Small intestine (tissue), 7 donors: ENCODE measurements around the gene ZNF524. TPM values are rescaled to one million over a fixed set of nuclear protein-coding genes. Genes with fewer than 3 reads are reported as not detected.

Experiments used
- DNase-seq, 2 donors: peaks; one replicate each; pipeline versions ENCODE4 v3.0.0 to v3.0.0-alpha.2; 2013
- FAIRE-seq: peaks from 2 replicates; lab custom pipeline; 2012; peaks lifted over from hg19 to GRCh38; lab: Jason Lieb, UNC
- H3K27ac ChIP-seq, 3 donors: one replicate each; pipeline ENCODE4 v1.5.1; 2013; ENCODE audit warnings: low read length in 2 of 3, mild to moderate bottlenecking in 2 of 3, control low read depth in 1 of 3, inconsistent platforms in 1 of 3, low read depth in 1 of 3, moderate library complexity in 1 of 3
- H3K27me3 ChIP-seq, 3 donors: one replicate each; pipeline ENCODE4 v1.6.1; 2013; ENCODE audit warnings: low read length in 3 of 3, inconsistent platforms in 1 of 3; ENCODE audit not compliant: control insufficient read depth in 3 of 3, insufficient read depth in 3 of 3
- H3K36me3 ChIP-seq, 3 donors: one replicate each; pipeline ENCODE4 v1.6.1; 2013; ENCODE audit warnings: low read length in 3 of 3, inconsistent platforms in 1 of 3, low read depth in 1 of 3, mild to moderate bottlenecking in 1 of 3, moderate library complexity in 1 of 3; ENCODE audit not compliant: control insufficient read depth in 3 of 3, insufficient read depth in 2 of 3
- H3K4me1 ChIP-seq, 3 donors: one replicate each; pipeline ENCODE4 v1.6.1; 2013; ENCODE audit warnings: low read length in 2 of 3, inconsistent platforms in 1 of 3, low read depth in 1 of 3, mild to moderate bottlenecking in 1 of 3, moderate library complexity in 1 of 3; ENCODE audit not compliant: control insufficient read depth in 3 of 3, insufficient read depth in 2 of 3
- H3K4me3 ChIP-seq, 3 donors: one replicate each; pipeline ENCODE4 v1.5.1; 2013; ENCODE audit warnings: low read length in 3 of 3, control low read depth in 1 of 3, inconsistent platforms in 1 of 3, low read depth in 1 of 3, mild to moderate bottlenecking in 1 of 3, moderate library complexity in 1 of 3
- H3K9me3 ChIP-seq, 2 donors: one replicate each; pipeline ENCODE4 v1.6.1; 2013; ENCODE audit warnings: low read depth in 1 of 2, low read length in 1 of 2; ENCODE audit not compliant: control insufficient read depth in 2 of 2, insufficient read depth in 1 of 2
- WGBS, 3 donors: extraction: QIAGEN DNeasy Blood & Tissue Kit; methylation state at CpG; one replicate each; pipeline ENCODE4 v1.1.7; 2013; 5-methylcytosine and 5-hydroxymethylcytosine counted together
- polyA plus RNA-seq, 4 donors: library from polyadenylated mRNA; stranded (reverse) in 3 of 4; unstranded in 1 of 4; fragments of 200-250 nt in 3 of 4; fragments of 120-200 nt in 1 of 4; gene quantifications; one replicate each; pipeline versions ENCODE4 v1.2.1 to v1.2.3, GENCODE V29; 2013
- donor health status: healthy with polysubstance abuse.
- donor health status: control.
- donor health status: control.
- donor health status: Bipolar disorder and iron deficiency.
- donor health status: healthy.

The ZNF524 gene
- polyA plus RNA-seq, 4 donors, result 23.2 to 63.5 (median 45.7) TPM

GRCh38 chr19:55621205-55621672, 21.2 kb downstream of the ZNF524 start:
- DNase-seq (no peak), FAIRE-seq (no peak)
- H3K9me3 ChIP-seq, result no peaks in the 10 kb centered on the region
- H3K27ac ChIP-seq, result no peak overlapping the region
- peaks cover 4 to 13% (median 5%) of the 10 kb centered on the region in 3 donors for H3K4me1 ChIP-seq
- peaks cover 3 to 49% (median 4%) of the 10 kb centered on the region in 3 donors for H3K36me3 ChIP-seq
- no peaks in the 10 kb centered on the region for H3K27me3 ChIP-seq
- 67 to 85% (median 76%) methylated on average over 8 to 9 of the region's 9 CpGs for WGBS, 3 donors
- H3K4me3 ChIP-seq, result no peak overlapping the region

DNA sequence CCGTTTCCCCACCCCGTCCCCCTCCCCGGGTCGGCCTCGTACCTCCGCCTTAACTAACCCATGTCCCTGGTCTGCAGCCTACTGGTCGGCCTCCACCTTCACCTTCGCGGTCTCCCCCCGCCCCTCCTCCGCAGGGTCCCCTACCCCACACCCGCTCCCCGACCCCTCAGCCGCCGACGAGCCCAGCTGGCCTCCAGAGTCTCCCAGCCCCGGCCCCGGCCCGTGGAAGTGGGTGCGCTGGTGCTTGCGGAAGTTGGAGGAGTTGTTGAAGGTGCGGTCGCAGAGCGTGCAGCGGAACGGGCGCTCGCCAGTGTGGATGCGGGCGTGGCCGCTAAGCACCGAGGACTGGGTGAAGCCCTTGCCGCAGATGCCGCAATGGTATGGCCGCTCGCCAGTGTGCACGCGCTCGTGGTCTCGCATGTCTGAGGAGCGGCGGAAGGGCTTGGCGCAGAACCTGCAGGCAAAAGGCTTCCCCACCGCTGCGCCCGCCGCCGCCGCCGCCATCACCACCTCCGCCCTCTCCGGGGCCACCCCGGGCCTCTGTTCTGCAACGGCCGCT, 21.7 kb downstream of the ZNF524 start:
- no peaks in the 10 kb centered on the region for H3K27me3 ChIP-seq
- no peak for DNase-seq
- H3K36me3 ChIP-seq, result peaks cover 0 to 44% (median 1%) of the 10 kb centered on the region in 3 donors
- no peaks in the 10 kb centered on the region for H3K9me3 ChIP-seq
- no peak overlapping the region for H3K27ac ChIP-seq
- 95 to 97% (median 96%) methylated on average over 53 to 55 of the region's 55 CpGs for WGBS, 3 donors
- H3K4me1 ChIP-seq, result peaks cover 4 to 13% (median 5%) of the 10 kb centered on the region in 3 donors
- no peak for FAIRE-seq
- H3K4me3 ChIP-seq, result no peak overlapping the region

- H3K27ac ChIP-seq, result no peak overlapping the region
- no peaks in the 10 kb centered on the region for H3K9me3 ChIP-seq
- H3K4me1 ChIP-seq, result peaks cover 4 to 13% (median 5%) of the 10 kb centered on the region in 3 donors
- no peak overlapping the region for H3K4me3 ChIP-seq
- FAIRE-seq (no peak), DNase-seq (no peak)
- no peaks in the 10 kb centered on the region for H3K27me3 ChIP-seq
- H3K36me3 ChIP-seq, result peaks cover 0 to 38% (median 0%) of the 10 kb centered on the region in 3 donors
- WGBS, 3 donors, result 93 to 95% (median 94%) methylated on average over 38 to 40 of the region's 40 CpGs
Observed at GRCh38 chr19:55622242-55622969, 22.3 kb downstream of the ZNF524 start.

DNA sequence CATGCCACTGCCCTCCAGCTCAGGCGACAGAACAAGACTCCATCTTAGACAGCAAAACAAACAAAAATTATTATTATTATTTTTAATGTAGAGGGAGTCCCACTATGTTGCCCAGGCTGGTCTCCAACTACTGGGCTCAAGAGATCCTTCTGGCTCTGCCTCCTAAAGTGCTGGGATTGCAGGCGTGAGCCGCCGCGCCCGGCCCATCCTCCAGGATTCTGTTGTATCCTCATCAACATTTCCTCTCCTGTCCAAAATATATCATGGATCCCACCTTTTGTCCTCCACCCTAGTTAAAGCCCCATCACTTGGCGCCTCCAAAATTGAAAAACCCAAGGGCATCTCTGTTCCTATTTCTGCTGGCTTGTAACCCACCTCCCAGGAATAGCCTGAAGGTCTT, 23.0 kb downstream of the ZNF524 start:
- Histone ChIP-seq H3K4me3 (no peak overlapping the region), H3K36me3 (peaks cover 0 to 32% (median 0%) of the 10 kb centered on the region in 3 donors), H3K9me3 (no peaks in the 10 kb centered on the region), H3K27me3 (no peaks in the 10 kb centered on the region), H3K27ac (no peak overlapping the region), H3K4me1 (peaks cover 4 to 13% (median 5%) of the 10 kb centered on the region in 3 donors)
- WGBS, 3 donors, result 95 to 96% (median 96%) methylated on average over 7 of the region's 7 CpGs
- DNase-seq (no peak), FAIRE-seq (no peak)

DNA sequence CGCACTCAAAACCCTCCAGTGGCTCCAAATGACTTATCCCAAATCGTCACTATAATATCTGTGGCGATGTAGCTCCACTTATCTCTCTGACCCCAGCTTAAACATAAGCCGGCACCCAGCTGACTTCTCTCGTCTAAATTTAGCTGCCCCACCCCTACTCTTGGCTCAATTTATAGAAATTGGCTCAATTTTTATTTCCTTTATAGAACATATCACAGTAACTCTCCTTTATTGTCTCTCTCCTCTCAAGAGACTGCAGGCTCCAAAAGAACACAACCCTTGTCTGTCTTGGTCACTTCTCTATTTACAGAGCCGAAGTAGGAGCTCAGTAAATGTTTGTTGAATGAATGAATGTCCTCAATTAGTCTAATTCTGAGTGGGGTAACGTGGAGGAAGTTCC, 23.5 kb downstream of the ZNF524 start:
- FAIRE-seq, result no peak
- no peaks in the 10 kb centered on the region for H3K27me3 ChIP-seq
- H3K27ac ChIP-seq, result peak overlapping the region in 2 of 3 donors; percentile 29 to 39
- 64 to 70% (median 68%) methylated on average over 7 of the region's 7 CpGs for WGBS, 3 donors
- peaks cover 4 to 13% (median 5%) of the 10 kb centered on the region in 3 donors for H3K4me1 ChIP-seq
- no peak for DNase-seq
- peaks cover 0 to 30% (median 0%) of the 10 kb centered on the region in 3 donors for H3K36me3 ChIP-seq
- H3K4me3 ChIP-seq, result peak overlapping the region in 1 of 3 donors; percentile 4
- no peaks in the 10 kb centered on the region for H3K9me3 ChIP-seq

DNA sequence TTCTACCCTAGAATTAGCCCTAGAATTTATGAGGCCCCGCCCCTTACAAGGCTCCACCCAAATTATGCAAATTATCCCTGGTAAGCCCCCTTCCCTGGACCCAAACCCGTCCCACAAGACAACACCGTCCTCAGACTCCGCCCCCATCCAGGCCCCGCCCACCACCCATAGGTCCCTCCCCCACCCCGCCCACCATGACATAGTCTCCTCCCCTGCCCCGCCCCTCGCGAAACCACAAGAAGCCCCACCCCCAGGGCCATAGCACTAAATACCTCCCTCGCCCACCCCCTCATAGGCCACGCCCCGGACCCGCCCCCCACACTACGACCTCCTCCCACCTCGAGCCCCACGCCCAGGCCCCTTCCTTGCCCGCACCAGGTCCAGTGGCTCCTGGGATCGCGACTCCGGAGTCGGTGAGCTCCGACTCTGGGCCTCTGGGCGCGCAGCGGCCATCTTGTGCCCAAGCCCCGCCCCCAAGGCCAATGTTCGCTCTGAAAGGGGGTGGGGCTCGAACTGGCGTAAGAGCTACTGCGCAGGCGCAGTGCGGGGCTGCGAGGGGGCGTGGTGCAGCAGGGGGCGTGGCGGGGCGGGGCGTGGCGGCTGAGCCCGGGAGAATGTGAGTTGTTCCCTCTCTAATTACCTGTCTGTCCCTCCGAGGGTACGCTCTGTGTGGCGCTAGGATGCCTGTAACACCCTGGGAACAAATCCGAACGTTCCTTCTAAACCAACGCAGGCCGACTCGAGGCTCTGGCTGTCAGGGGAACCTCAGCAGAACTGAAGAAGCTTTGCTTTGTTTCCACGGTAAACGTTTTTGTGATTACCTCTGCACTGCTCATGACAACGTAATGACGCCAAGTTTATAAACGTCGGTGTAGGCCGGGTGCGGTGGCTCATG, 24.3 kb downstream of the ZNF524 start, which contains the start of gene ZNF784:
TSS of gene ZNF784 (minus strand) at position 458 of the 895 bp plus-strand sequence. CDS start at position 453, 5 bp downstream.
- H3K4me1 ChIP-seq, result peaks cover 4 to 13% (median 5%) of the 10 kb centered on the region in 3 donors
- H3K4me3 ChIP-seq, result peak within 1 kb of the TSS; percentile 51 to 67 (median 67)
- H3K27ac ChIP-seq, result peak within 1 kb of the TSS; percentile 86 to 98 (median 91)
- H3K27me3 ChIP-seq, result no peaks in the 10 kb centered on the region
- no peak for FAIRE-seq
- 0 to 1% (median 0%) methylated on average over 50 to 56 of the region's 56 CpGs for WGBS, 3 donors
- DNase-seq, result peak; percentile 92 to 96
- H3K9me3 ChIP-seq, result no peaks in the 10 kb centered on the region
- peaks cover 0 to 30% (median 0%) of the 10 kb centered on the region in 3 donors for H3K36me3 ChIP-seq

DNA sequence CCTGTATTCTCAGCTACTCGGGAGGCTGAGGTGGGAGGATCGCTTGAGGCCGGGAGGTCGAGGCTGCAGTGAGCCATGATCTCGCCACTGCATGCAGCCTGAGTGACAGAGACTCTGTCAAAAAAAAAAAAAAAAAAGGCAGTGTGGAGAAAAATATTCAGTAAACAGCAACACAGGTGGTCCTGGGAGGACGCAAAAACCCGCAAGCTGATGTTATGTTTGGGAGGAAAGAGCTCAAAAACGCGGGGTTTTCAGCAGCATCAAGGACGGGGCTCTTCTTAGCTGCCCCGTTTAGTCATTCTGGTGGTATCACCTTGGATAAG, 24.9 kb downstream of the ZNF524 start:
- Histone ChIP-seq H3K27ac (peak overlapping the region in 2 of 3 donors; percentile 67 to 91), H3K4me3 (peak overlapping the region; percentile 17 to 67 (median 51)), H3K36me3 (peaks cover 0 to 28% (median 0%) of the 10 kb centered on the region in 3 donors), H3K27me3 (no peaks in the 10 kb centered on the region), H3K4me1 (peaks cover 4 to 13% (median 5%) of the 10 kb centered on the region in 3 donors), H3K9me3 (no peaks in the 10 kb centered on the region)
- FAIRE-seq (no peak), DNase-seq (no peak)
- WGBS, 3 donors, result 29 to 45% (median 36%) methylated on average over 11 of the region's 11 CpGs

GRCh38 chr19:55626350-55626749, 26.3 kb downstream of the ZNF524 start:
- H3K4me1 ChIP-seq, result peaks cover 4 to 13% (median 5%) of the 10 kb centered on the region in 3 donors
- no peak for FAIRE-seq
- no peaks in the 10 kb centered on the region for H3K27me3 ChIP-seq
- DNase-seq, result peak in 1 of 2 donors; percentile 75
- whole genome bisulfite sequencing, 3 donors, result 9 to 49% (median 22%) methylated on average over 11 of the region's 11 CpGs
- H3K36me3 ChIP-seq, result peaks cover 0 to 17% (median 0%) of the 10 kb centered on the region in 3 donors
- H3K27ac ChIP-seq, result peak overlapping the region in 1 of 3 donors; percentile 61
- H3K4me3 ChIP-seq, result no peak overlapping the region
- no peaks in the 10 kb centered on the region for H3K9me3 ChIP-seq
